ENCODE data around the gene PLAU.

DNA sequence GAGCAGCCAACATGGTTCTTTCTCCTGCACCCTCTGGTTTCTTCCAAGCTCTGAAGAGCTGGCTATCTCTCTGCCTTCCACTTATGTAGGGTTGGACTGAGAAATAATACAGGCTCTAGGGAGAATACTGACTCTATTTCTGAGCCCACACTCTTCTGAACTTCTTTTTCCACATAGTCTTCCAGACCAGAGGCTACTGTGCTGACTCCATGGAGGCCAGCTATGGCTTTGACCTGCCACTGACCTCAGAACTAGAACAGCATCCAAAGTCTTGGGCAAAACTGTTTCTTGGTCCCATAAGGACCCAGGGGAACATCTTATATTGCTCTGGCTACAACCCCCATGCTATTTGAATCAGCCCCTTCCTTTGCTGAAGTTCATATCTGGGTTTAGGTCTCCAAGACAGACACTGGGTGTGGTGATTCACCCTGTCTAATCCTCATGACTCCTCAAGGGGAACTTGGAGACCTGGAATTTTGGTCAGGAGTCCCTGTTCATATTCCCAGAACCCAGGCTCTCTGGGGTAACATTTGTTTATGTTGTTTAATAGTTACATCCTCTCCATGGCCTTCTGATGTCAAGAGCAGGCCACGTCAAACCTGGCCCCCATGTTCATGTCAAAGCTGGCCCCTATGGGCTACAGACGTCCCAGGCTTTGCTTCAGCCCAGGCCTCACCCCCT, 12.1 kb upstream of the PLAU start:
- TF ChIP-seq, protein P1, sequence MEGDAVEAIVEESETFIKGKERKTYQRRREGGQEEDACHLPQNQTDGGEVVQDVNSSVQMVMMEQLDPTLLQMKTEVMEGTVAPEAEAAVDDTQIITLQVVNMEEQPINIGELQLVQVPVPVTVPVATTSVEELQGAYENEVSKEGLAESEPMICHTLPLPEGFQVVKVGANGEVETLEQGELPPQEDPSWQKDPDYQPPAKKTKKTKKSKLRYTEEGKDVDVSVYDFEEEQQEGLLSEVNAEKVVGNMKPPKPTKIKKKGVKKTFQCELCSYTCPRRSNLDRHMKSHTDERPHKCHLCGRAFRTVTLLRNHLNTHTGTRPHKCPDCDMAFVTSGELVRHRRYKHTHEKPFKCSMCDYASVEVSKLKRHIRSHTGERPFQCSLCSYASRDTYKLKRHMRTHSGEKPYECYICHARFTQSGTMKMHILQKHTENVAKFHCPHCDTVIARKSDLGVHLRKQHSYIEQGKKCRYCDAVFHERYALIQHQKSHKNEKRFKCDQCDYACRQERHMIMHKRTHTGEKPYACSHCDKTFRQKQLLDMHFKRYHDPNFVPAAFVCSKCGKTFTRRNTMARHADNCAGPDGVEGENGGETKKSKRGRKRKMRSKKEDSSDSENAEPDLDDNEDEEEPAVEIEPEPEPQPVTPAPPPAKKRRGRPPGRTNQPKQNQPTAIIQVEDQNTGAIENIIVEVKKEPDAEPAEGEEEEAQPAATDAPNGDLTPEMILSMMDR (IDR thresholded peaks at IDR 0.05 in 4 of 5, conservative IDR thresholded peaks at IDR 0.05 in 1 of 5), result no peak
- TF ChIP-seq POLR2A (IDR thresholded peaks at IDR 0.05), result no peak

Measured in gastrocnemius medialis (tissue), 4 donors.